SK-N-SH treated with all-trans-retinoic acid at 6 μM for 48 hours (cell line): Measurements from ENCODE around the gene TRABD.

Experiments used
- BACH2 ChIP-seq: fragments of 250-450 bp; sonication (Bioruptor Pico); IDR thresholded peaks from 2 replicates; pipeline ENCODE4 v1.9.0; 2021; ENCODE audit warnings: mild to moderate bottlenecking, borderline replicate concordance
- ESRRG ChIP-seq: fragments of 250-450 bp; sonication (Bioruptor Pico); IDR thresholded peaks from 2 replicates; pipeline ENCODE4 v1.6.1; 2021; ENCODE audit warnings: mild to moderate bottlenecking
- ISL1 ChIP-seq: fragments of 250-450 bp; sonication (Bioruptor Pico); IDR thresholded peaks from 2 replicates; pipeline ENCODE4 v2.1.2; 2022; ENCODE audit warnings: mild to moderate bottlenecking, moderate library complexity
- ZFP30 ChIP-seq: fragments of 450-650 bp; formaldehyde crosslinking; IDR thresholded peaks from 2 replicates; pipeline ENCODE4 v1.5.0; 2022; ENCODE audit warnings: mild to moderate bottlenecking, moderate library complexity
- ZNF565 ChIP-seq: fragments of 450-650 bp; formaldehyde crosslinking; conservative IDR thresholded peaks from 2 replicates; pipeline ENCODE4 v1.5.0; 2020; ENCODE audit warnings: low read depth, mild to moderate bottlenecking, moderate library complexity
- ZNF8 ChIP-seq: fragments of 450-650 bp; formaldehyde crosslinking; IDR thresholded peaks from 2 replicates; pipeline ENCODE4 v1.5.0; 2020; ENCODE audit warnings: mild to moderate bottlenecking, moderate library complexity
- TF ChIP-seq, protein P1 (sequence below): fragments of 250-450 bp; sonication (Bioruptor Pico); IDR thresholded peaks from 2 replicates; pipeline ENCODE4 v1.5.1; 2020; ENCODE audit warnings: low read depth, mild to moderate bottlenecking, moderate library complexity
- TF ChIP-seq, protein P2 (sequence below): fragments of 250-450 bp; sonication (Bioruptor Pico); IDR thresholded peaks from 2 replicates; pipeline ENCODE4 v1.8.0; 2021; ENCODE audit warnings: low read depth, mild to moderate bottlenecking, moderate library complexity, borderline replicate concordance

DNA sequence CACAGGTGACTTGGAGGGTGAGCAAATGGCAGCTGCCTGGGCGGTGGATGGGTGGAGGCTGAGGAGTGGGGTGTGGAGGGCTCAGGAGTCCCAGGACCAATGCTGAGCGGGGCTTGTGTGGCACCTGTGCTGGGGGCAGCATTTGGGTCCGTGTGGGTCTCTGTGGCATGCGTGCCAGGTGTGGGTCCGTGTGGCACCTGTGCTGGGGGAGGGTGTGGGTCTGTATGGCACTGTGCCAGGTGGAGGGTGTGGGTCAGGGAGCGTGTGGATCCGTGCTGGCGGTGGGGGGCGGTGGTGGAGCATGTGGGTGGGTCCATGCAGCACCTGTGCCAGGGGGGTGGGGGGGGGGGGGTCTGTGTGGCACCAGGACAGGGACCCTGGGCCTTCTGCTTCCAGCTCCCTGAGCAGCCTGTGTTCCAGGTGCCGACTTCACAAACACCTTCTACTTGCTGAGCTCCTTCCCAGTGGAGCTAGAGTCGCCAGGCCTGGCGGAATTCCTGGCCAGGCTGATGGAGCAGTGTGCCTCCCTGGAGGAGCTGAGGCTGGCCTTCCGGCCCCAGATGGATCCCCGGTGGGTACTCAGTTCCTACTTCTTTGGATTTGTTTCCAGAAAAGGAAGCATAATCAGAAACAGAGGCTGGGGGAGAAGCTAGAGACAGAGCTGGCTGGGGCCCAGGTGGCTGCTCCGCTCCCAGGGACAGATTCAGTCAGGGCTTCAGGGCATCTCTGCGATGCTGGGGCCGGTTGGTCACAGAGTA lies 29.8 kb downstream of the TRABD start:
- no peak for TF ChIP-seq ESRRG
- TF ChIP-seq ZNF565 (CRISPR knock-in tag) = no peak
- TF ChIP-seq, protein P1, sequence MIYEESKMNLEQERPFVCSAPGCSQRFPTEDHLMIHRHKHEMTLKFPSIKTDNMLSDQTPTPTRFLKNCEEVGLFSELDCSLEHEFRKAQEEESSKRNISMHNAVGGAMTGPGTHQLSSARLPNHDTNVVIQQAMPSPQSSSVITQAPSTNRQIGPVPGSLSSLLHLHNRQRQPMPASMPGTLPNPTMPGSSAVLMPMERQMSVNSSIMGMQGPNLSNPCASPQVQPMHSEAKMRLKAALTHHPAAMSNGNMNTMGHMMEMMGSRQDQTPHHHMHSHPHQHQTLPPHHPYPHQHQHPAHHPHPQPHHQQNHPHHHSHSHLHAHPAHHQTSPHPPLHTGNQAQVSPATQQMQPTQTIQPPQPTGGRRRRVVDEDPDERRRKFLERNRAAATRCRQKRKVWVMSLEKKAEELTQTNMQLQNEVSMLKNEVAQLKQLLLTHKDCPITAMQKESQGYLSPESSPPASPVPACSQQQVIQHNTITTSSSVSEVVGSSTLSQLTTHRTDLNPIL (CRISPR knock-in tag) = no peak
- TF ChIP-seq ISL1 (CRISPR knock-in tag) = no peak
- no peak for TF ChIP-seq BACH2 (CRISPR knock-in tag)
- TF ChIP-seq ZFP30 = no peak
- TF ChIP-seq, protein P2, sequence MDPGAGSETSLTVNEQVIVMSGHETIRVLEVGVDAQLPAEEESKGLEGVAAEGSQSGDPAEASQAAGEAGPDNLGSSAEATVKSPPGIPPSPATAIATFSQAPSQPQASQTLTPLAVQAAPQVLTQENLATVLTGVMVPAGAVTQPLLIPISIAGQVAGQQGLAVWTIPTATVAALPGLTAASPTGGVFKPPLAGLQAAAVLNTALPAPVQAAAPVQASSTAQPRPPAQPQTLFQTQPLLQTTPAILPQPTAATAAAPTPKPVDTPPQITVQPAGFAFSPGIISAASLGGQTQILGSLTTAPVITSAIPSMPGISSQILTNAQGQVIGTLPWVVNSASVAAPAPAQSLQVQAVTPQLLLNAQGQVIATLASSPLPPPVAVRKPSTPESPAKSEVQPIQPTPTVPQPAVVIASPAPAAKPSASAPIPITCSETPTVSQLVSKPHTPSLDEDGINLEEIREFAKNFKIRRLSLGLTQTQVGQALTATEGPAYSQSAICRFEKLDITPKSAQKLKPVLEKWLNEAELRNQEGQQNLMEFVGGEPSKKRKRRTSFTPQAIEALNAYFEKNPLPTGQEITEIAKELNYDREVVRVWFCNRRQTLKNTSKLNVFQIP (CRISPR knock-in tag) = no peak
- no peak for TF ChIP-seq ZNF8 (CRISPR knock-in tag)
